Mucosa of stomach (tissue), 1 donor: Measurements from ENCODE around the gene IL20.

Experiments used
- H3K27me3 ChIP-seq: one replicate; pipeline ENCODE4 v1.7.0; 2013; ENCODE audit warnings: mild to moderate bottlenecking, low read length; ENCODE audit not compliant: control insufficient read depth, insufficient read depth
- H3K36me3 ChIP-seq: one replicate; pipeline ENCODE4 v1.7.0; 2013; ENCODE audit warnings: low read length; ENCODE audit not compliant: control insufficient read depth, insufficient read depth
- H3K4me1 ChIP-seq: one replicate; pipeline ENCODE4 v1.7.0; 2013; ENCODE audit warnings: mild to moderate bottlenecking, low read length; ENCODE audit not compliant: control insufficient read depth, insufficient read depth
- H3K4me3 ChIP-seq: one replicate; pipeline ENCODE4 v1.7.0; 2013; ENCODE audit warnings: low read length
- H3K9ac ChIP-seq: one replicate; pipeline ENCODE4 v1.7.0; 2013; ENCODE audit warnings: mild to moderate bottlenecking, low read length, moderate library complexity
- H3K9me3 ChIP-seq: one replicate; pipeline ENCODE4 v1.7.0; 2013; ENCODE audit warnings: mild to moderate bottlenecking, low read length, moderate library complexity; ENCODE audit not compliant: control insufficient read depth
- donor health status: Pancreatic carcinoma.

The IL20 gene

GRCh38 chr1:206909161-206909882 is 43.9 kb downstream of the IL20 start:
- H3K36me3 ChIP-seq: no peaks in the 10 kb centered on the region
- peak overlapping the region; percentile 24 for H3K4me3 ChIP-seq
- peaks cover 35% of the 10 kb centered on the region for H3K27me3 ChIP-seq
- H3K4me1 ChIP-seq: peaks cover 14% of the 10 kb centered on the region
- H3K9me3 ChIP-seq: no peaks in the 10 kb centered on the region
- peak overlapping the region; percentile 55 for H3K9ac ChIP-seq

DNA sequence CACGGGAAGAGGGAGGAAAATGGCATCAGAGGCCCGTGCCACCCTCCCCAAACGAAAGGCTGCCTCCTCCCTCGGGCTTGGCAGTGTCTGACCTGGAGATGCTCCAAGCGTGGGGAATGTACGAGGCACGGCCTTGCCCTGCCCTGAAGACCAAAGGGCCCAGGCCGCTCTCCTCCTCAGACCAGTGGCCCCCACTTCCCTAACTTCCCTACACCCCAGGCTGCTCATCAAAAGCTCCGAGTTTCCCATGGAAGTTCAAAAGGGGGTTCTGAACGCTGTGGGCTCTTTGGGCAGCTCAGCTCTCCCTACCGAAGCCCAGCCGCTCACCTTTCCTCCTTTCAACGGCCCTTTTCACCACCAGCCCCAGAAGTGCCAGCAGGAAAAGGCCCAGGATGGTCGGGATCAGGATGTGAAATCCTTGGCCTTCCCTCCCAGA is 44.5 kb downstream of the IL20 start:
- Histone ChIP-seq H3K9ac (peak overlapping the region; percentile 55), H3K4me3 (peak overlapping the region; percentile 24), H3K9me3 (no peaks in the 10 kb centered on the region), H3K4me1 (peaks cover 14% of the 10 kb centered on the region), H3K36me3 (no peaks in the 10 kb centered on the region), H3K27me3 (peaks cover 35% of the 10 kb centered on the region)

DNA sequence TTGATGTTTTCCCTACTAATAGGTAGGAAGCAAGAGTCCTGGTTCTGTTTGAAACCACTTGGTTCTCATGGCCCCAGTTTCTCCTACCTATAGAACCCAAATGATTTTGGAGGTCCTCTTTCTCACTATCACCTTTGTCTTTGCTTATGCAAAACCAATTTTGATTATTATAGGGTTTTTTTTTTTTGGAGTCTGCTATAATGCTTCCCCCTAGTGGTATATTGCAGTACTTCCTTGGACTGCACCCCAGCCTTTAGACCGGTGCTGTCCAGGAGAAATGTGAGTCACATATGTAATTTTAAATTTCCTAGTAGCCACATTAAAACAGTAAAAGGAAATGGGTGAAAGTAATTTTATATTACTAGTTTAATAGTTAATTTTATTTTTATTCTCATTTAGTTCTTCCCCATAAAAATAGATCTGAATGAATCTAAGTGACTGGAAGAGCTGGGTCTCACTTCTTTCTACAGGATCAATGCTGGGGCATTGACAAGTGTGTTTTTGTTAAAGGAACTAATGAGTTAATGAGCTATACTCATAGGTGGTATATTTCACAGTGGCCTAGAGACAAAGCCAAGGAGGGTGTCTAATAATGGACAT is 45.7 kb downstream of the IL20 start:
- H3K27me3 ChIP-seq: peaks cover 35% of the 10 kb centered on the region
- H3K9me3 ChIP-seq: no peaks in the 10 kb centered on the region
- no peak overlapping the region for H3K9ac ChIP-seq
- H3K4me3 ChIP-seq: no peak overlapping the region
- peaks cover 14% of the 10 kb centered on the region for H3K4me1 ChIP-seq
- no peaks in the 10 kb centered on the region for H3K36me3 ChIP-seq

- H3K4me1 ChIP-seq: peaks cover 14% of the 10 kb centered on the region
- H3K9me3 ChIP-seq: no peaks in the 10 kb centered on the region
- no peak overlapping the region for H3K9ac ChIP-seq
- no peaks in the 10 kb centered on the region for H3K36me3 ChIP-seq
- peaks cover 30% of the 10 kb centered on the region for H3K27me3 ChIP-seq
- no peak overlapping the region for H3K4me3 ChIP-seq
Measured at GRCh38 chr1:206912445-206913095, 47.1 kb downstream of the IL20 start.

GRCh38 chr1:206913766-206914537 is 48.5 kb downstream of the IL20 start:
- Histone ChIP-seq H3K9ac (no peak overlapping the region), H3K9me3 (no peaks in the 10 kb centered on the region), H3K4me1 (peaks cover 11% of the 10 kb centered on the region), H3K36me3 (no peaks in the 10 kb centered on the region), H3K4me3 (no peak overlapping the region), H3K27me3 (peaks cover 18% of the 10 kb centered on the region)

DNA sequence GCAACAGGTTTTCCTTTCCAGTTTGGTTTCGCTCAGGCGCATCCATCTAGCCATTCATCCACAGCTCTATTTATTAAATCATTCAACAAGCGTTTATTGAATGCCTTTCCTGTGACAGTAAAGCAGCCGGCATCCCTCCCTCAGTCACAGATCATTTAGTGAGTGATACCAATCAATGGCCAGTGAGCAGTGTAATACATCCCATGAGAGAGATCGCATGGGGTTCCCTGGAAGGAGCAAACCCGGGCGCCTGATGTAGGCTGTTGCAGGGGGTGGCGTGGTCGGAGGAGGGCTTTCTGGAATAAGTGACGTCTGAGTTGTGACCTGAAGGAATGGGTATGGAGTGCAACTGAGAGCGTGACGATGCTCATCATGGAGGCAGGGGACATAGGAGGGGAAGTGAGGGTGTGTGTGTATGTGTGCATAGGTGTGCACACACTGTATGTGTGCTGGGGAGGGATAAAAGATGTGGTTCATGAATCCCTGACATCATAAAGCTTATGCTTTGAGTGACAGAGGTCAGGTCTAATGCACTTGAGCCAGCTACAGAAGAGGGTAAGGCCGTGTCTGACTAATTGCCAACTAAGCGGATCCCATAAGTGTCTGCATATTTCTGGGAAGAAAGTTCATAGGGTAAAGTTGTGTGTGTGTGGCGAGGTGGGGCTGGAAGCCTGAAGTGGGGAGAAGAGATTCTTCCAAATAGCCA is 49.8 kb downstream of the IL20 start:
- peaks cover 1% of the 10 kb centered on the region for H3K4me1 ChIP-seq
- peaks cover 11% of the 10 kb centered on the region for H3K27me3 ChIP-seq
- no peaks in the 10 kb centered on the region for H3K36me3 ChIP-seq
- no peak overlapping the region for H3K4me3 ChIP-seq
- H3K9ac ChIP-seq: no peak overlapping the region
- no peaks in the 10 kb centered on the region for H3K9me3 ChIP-seq

DNA sequence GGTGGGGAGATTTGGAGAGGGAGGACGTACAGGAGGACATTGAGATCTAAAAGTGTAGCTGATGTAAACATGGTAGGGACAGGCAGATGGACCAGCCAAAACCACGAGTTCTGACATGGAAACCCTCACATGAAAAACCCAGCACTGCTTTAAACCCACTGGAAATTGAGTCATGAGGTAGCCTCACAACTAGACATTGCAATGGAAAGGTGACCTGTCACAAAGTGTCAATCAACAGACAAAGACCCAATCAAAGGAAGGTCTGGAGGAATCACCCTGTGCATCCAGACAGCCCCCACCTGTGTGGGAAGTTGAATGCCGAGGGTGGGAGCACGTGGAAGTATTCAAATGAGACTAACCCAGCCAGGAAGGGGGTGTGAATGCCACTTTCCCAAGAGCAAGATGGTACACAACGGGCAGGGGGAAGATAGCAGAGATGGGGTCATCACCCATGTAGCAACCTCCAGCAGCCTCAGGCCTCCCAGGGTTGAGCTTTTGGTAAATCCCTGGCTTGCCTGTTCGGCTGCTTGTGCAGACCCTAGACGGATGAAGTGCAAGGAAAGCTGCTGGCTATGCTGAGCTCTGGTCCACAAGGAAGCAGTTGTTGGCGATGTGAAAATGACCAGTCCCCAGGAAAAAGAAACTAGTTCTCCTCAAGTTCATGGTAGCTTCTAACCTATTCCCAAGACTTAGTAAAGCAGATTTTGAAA is 50.7 kb downstream of the IL20 start:
- Histone ChIP-seq H3K27me3 (peaks cover 4% of the 10 kb centered on the region), H3K4me3 (no peak overlapping the region), H3K36me3 (no peaks in the 10 kb centered on the region), H3K9ac (no peak overlapping the region), H3K9me3 (no peaks in the 10 kb centered on the region), H3K4me1 (peaks cover under 1% of the 10 kb centered on the region)

- no peaks in the 10 kb centered on the region for H3K9me3 ChIP-seq
- no peaks in the 10 kb centered on the region for H3K36me3 ChIP-seq
- peaks cover 4% of the 10 kb centered on the region for H3K27me3 ChIP-seq
- H3K9ac ChIP-seq: no peak overlapping the region
- peaks cover 19% of the 10 kb centered on the region for H3K4me1 ChIP-seq
- no peak overlapping the region for H3K4me3 ChIP-seq
Measured at GRCh38 chr1:206918076-206918475, 52.7 kb downstream of the IL20 start.
